Left ventricle myocardium inferior (tissue), 1 donor: Measurements from ENCODE around the gene NOS1AP. TPM values are rescaled to one million over a fixed set of nuclear protein-coding genes. Genes with fewer than 3 reads are reported as not detected.
A peak's percentile ranks its signal among the peaks of the same experiment; 100 is the strongest.

Source experiments
- DNase-seq: peaks from one replicate; pipeline ENCODE4 v3.0.0-alpha.2; 2020
- H3K27ac ChIP-seq: fragments of 200-600 bp; replicated peaks from 2 replicates; pipeline ENCODE4 v1.8.0; 2021
- H3K27me3 ChIP-seq: fragments of 200-600 bp; 2 replicates; pipeline ENCODE4 v1.8.0; 2021; ENCODE audit warnings: low read depth
- H3K36me3 ChIP-seq: fragments of 200-600 bp; 2 replicates; pipeline ENCODE4 v1.8.0; 2021
- H3K4me1 ChIP-seq: fragments of 200-600 bp; 2 replicates; pipeline ENCODE4 v1.8.0; 2021
- H3K4me3 ChIP-seq: fragments of 200-600 bp; 2 replicates; pipeline ENCODE4 v1.8.0; 2021; ENCODE audit warnings: mild to moderate bottlenecking, moderate library complexity
- H3K9me3 ChIP-seq: fragments of 200-600 bp; replicated peaks from 2 replicates; pipeline ENCODE4 v1.8.0; 2021
- intact Hi-C: fragments of 100-400 bp; cut with micrococcal nuclease; formaldehyde crosslinking; loops from one replicate; pipeline ENCODE4 v1.11.0; 2022
- total RNA-seq: library from RNA; stranded (reverse); fragmentation: NEBNext Ultra II Directional; extraction: Animal tissue kit (Norgen Biotek cat#: 25700); gene quantifications from one replicate; pipeline ENCODE4 v1.2.1, GENCODE V29; 2021
- TF ChIP-seq, protein P1 (sequence below): fragments of 200-600 bp; IDR thresholded peaks from 2 replicates; pipeline ENCODE4 v1.8.0; 2021; ENCODE audit warnings: antibody characterized with exemption, mild to moderate bottlenecking, borderline replicate concordance
- donor health status: DM: no; HTN: yes; CAD: no; lungs with severe emphysema.

The NOS1AP gene
- total RNA-seq, 1 donor from 2014 or later: 6.2 TPM

DNA sequence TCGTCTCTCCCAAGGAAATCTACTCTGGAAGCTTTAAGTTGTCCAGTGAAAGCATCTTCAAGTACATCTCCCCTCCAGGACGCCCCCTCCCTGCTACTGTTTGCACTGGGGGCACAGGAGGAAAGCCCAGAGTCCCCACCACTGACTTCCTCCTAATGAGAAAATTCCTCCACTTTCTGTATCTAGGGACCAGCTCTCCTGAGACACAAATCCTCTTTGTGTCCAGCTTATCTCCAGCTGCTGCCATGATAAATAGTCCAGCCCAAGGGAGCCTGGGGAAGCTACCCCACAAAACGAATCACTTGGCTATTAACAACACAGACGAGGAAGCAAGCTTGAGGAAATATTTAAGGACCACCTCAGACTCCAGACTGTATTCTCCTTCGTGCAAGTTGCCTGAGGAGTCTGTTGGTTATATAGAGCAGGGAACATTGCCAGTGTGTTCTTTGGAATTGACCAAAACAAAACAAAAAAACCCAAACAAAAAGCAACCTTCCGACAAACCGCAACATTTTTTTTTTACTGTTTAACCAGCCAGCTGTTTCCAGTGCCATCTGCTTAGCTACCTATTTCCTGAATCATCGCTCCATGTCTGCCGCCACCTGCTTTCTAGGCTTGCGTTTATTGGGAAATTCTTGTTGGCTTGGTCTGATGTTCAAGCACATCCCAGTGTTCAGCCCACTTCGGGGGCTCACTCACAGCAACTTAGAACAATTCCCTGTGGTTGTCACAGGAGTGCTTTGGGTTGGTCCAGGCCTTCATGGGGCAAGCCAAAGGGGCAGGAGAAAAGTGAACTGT lies 319.7 kb downstream of the NOS1AP start:
- H3K9me3 ChIP-seq: no peaks in the 10 kb centered on the region
- TF ChIP-seq, protein P1, sequence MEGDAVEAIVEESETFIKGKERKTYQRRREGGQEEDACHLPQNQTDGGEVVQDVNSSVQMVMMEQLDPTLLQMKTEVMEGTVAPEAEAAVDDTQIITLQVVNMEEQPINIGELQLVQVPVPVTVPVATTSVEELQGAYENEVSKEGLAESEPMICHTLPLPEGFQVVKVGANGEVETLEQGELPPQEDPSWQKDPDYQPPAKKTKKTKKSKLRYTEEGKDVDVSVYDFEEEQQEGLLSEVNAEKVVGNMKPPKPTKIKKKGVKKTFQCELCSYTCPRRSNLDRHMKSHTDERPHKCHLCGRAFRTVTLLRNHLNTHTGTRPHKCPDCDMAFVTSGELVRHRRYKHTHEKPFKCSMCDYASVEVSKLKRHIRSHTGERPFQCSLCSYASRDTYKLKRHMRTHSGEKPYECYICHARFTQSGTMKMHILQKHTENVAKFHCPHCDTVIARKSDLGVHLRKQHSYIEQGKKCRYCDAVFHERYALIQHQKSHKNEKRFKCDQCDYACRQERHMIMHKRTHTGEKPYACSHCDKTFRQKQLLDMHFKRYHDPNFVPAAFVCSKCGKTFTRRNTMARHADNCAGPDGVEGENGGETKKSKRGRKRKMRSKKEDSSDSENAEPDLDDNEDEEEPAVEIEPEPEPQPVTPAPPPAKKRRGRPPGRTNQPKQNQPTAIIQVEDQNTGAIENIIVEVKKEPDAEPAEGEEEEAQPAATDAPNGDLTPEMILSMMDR: no peak
- H3K27ac ChIP-seq: no peak overlapping the region
- no peaks in the 10 kb centered on the region for H3K4me1 ChIP-seq
- intact Hi-C loops: no loop called here
- H3K4me3 ChIP-seq: no peak overlapping the region
- H3K36me3 ChIP-seq: no peaks in the 10 kb centered on the region
- DNase-seq: no peak
- H3K27me3 ChIP-seq: peaks cover 12% of the 10 kb centered on the region

DNA sequence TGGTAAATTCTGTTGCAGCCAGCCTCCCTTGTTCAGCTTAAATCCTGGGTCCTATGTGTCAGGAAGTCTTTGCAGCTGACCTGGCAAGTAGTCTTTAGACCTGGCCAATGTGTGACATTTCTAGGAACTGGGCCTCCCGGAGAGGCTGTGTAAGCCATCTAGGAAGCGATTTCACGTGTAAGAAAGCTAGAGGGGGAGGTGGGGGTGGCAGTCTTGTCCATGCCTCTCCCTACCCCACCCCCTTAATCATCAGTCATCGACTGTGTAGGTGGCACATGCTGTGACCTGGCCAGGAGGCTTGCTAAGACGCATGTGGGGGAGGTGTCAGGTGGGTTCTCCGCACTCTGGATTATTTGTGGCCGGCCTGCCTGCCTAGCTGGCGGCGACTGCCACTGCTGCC lies 320.5 kb downstream of the NOS1AP start:
- no peak for DNase-seq

DNA sequence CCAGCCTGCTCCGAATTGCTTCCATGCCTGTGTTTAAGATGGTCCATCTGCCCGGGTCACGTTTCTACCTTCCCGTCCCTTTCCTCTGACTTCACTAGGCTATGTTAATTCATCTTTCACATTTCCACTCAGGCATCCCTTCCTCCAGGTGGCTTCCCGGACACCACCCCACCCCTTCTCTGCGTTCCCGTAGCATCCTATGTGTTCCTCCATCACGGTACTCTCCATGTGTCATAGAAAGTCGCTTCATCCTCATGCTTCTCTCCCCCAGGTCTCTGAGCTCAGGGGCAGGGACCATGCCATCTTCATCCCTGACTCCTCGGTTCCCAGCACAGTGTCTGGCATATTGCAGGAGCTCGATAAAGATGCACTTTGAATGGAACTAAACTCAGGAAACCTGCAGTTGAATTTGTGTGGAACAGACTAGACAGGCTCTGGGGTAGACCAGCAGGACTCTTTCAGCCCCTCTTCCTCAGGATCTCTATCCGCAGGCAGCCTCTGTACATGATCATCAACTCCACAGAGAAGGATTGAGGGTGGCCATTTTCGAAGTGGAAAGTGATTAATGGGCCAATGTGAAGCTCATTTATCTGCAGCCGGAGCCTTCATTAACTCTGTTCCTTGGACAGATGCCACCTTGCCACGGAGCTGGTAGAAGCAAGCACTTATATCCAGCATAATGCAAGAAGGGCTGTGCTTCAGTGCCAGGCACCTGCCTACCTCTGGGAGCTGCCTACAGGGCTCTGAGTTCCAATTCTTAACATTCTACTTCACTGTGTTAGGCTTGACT lies 321.1 kb downstream of the NOS1AP start:
- Histone ChIP-seq H3K27me3 (peaks cover 23% of the 10 kb centered on the region), H3K9me3 (no peaks in the 10 kb centered on the region), H3K4me3 (no peak overlapping the region), H3K27ac (no peak overlapping the region), H3K36me3 (no peaks in the 10 kb centered on the region), H3K4me1 (no peaks in the 10 kb centered on the region)
- no peak for DNase-seq
- TF ChIP-seq, protein P1: no peak
- intact Hi-C loops: loop anchor here (5.0 kb wide), 1 partner anchor 333 kb away; no protein-coding TSS in a partner anchor

More for the DNA sequence above, 320.5 kb downstream of the NOS1AP start:
- TF ChIP-seq, protein P1: no peak
- Histone ChIP-seq H3K4me3 (no peak overlapping the region), H3K36me3 (no peaks in the 10 kb centered on the region), H3K27ac (no peak overlapping the region), H3K27me3 (peaks cover 19% of the 10 kb centered on the region), H3K4me1 (no peaks in the 10 kb centered on the region), H3K9me3 (no peaks in the 10 kb centered on the region)
- intact Hi-C loops: loop anchor here (5.0 kb wide), 1 partner anchor 333 kb away; no protein-coding TSS in a partner anchor

- H3K27ac ChIP-seq: no peak overlapping the region
- H3K4me3 ChIP-seq: no peak overlapping the region
- H3K4me1 ChIP-seq: no peaks in the 10 kb centered on the region
- no peaks in the 10 kb centered on the region for H3K9me3 ChIP-seq
- intact Hi-C loops: loop anchor here (5.0 kb wide), 1 partner anchor 335 kb away; no protein-coding TSS in a partner anchor
- no peak for DNase-seq
- peaks cover 37% of the 10 kb centered on the region for H3K27me3 ChIP-seq
- TF ChIP-seq, protein P1: peak; percentile 81
- no peaks in the 10 kb centered on the region for H3K36me3 ChIP-seq
Observed at GRCh38 chr1:162391790-162392563, 322.5 kb downstream of the NOS1AP start.

DNA sequence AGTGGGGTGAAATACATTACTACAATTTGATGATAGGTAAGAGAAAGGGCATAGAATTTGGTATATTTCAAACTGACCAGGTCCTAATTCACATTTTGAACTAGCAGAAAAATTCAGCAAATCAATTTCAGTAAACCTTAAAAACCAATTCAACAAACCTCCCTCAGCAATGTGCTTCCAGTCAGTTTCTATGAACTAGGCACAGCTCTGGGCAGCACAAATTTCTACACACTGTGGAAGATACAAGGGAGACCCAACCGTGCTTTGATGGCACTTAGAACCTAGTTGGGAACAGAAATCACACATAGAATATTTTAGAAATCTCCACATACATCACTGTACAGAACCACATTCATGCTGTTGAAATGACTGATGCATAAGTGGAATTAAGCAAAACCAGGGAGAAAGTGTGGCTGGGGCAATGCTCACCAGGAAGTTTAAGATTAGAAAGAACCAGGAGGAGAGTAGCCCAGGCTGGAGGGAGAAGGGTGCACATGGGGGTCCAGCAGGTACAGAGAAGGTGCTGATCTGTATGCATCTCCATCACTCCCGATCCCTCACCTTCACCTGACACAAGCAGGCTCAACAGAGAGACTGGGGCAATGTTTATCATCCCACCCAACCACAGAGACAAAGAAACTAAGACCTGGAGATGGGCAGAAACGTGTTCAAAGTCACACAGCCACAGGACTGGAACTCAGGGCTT lies 326.9 kb downstream of the NOS1AP start:
- no peaks in the 10 kb centered on the region for H3K4me1 ChIP-seq
- TF ChIP-seq, protein P1: no peak
- H3K4me3 ChIP-seq: no peak overlapping the region
- peaks cover 59% of the 10 kb centered on the region for H3K27me3 ChIP-seq
- no peak overlapping the region for H3K27ac ChIP-seq
- H3K9me3 ChIP-seq: no peaks in the 10 kb centered on the region
- no peaks in the 10 kb centered on the region for H3K36me3 ChIP-seq
- DNase-seq: no peak
- intact Hi-C loops: no loop called here
